ENCODE data around the gene SH2D3A.

Gene SH2D3A

GRCh38 chr19:6712692-6713670 lies 54.3 kb downstream of the SH2D3A start:
- no peak overlapping the region for H2BK5ac ChIP-seq (ENCODE audit: low read depth, low read length, poor library complexity, severe bottlenecking)
- WGBS, result 88% methylated on average over 19 of the region's 20 CpGs

GRCh38 chr19:6712231-6712630 lies 55.0 kb downstream of the SH2D3A start:
- Histone ChIP-seq H2AK5ac (ENCODE audit: low read length, severe bottlenecking) (no peak overlapping the region), H3K4me1 (ENCODE audit: control insufficient read depth, insufficient read depth, low read depth, low read length) (peaks cover 4% of the 10 kb centered on the region), H2BK15ac (ENCODE audit: low read depth, poor library complexity, severe bottlenecking) (no peak overlapping the region), H3K18ac (ENCODE audit: low read depth in 1 of 2, low read length in 2 of 2) (no peak overlapping the region), H3K9ac (ENCODE audit: low read length) (no peak overlapping the region), H3K79me1 (replicated peaks; ENCODE audit: low read length, poor library complexity, severe bottlenecking) (no peaks in the 10 kb centered on the region), H2AFZ (ENCODE audit: low read depth, low read length) (no peak overlapping the region), H2BK120ac (ENCODE audit: low read depth, low read length) (no peak overlapping the region), H2BK12ac (ENCODE audit: low read length in 2 of 2) (no peak overlapping the region), H3K14ac (ENCODE audit: low read length in 2 of 2) (no peak overlapping the region), H2BK5ac (ENCODE audit: low read depth, low read length, poor library complexity, severe bottlenecking) (no peak overlapping the region), H3K4me2 (ENCODE audit: low read length, poor library complexity, severe bottlenecking) (no peak overlapping the region), H3K27me3 (ENCODE audit: control insufficient read depth in 1 of 2, insufficient read depth in 1 of 2, low read length in 2 of 2) (peaks cover 10 to 25% of the 10 kb centered on the region in 2 experiments), H3K9me3 (ENCODE audit: control insufficient read depth, low read length) (no peaks in the 10 kb centered on the region), H4K91ac (ENCODE audit: low read length) (no peak overlapping the region), H3K4ac (ENCODE audit: low read depth in 1 of 2, low read length in 2 of 2) (no peak overlapping the region), H3K27ac (ENCODE audit: low read length, poor library complexity, severe bottlenecking) (no peak overlapping the region), H3K36me3 (ENCODE audit: control insufficient read depth in 1 of 2, insufficient read depth in 2 of 2, low read depth in 1 of 2, low read length in 2 of 2) (peaks cover 0 to 51% of the 10 kb centered on the region in 2 experiments), H3K4me3 (ENCODE audit: insufficient read depth in 1 of 2, low read depth in 1 of 2, low read length in 2 of 2) (no peak overlapping the region), H3K23ac (ENCODE audit: low read length in 2 of 2) (no peak overlapping the region), H4K8ac (ENCODE audit: low read length) (no peak overlapping the region)
- 94% methylated on average over 15 of the region's 16 CpGs for WGBS
- DNase-seq, result no peak

More at GRCh38 chr19:6712692-6713670, 54.3 kb downstream of the SH2D3A start:
- no peak overlapping the region for H2AK5ac ChIP-seq (ENCODE audit: low read length, severe bottlenecking)
- no peak overlapping the region for H2BK120ac ChIP-seq (ENCODE audit: low read depth, low read length)
- no peak overlapping the region for H3K14ac ChIP-seq (ENCODE audit: low read length in 2 of 2)
- H4K91ac ChIP-seq (ENCODE audit: low read length), result no peak overlapping the region
- H3K23ac ChIP-seq (ENCODE audit: low read length in 2 of 2), result no peak overlapping the region
- no peak overlapping the region for H2AFZ ChIP-seq (ENCODE audit: low read depth, low read length)
- peaks cover 4% of the 10 kb centered on the region for H3K4me1 ChIP-seq (ENCODE audit: control insufficient read depth, insufficient read depth, low read depth, low read length)
- no peak overlapping the region for H2BK15ac ChIP-seq (ENCODE audit: low read depth, poor library complexity, severe bottlenecking)
- H4K8ac ChIP-seq (ENCODE audit: low read length), result no peak overlapping the region
- no peak overlapping the region for H3K9ac ChIP-seq (ENCODE audit: low read length)
- no peaks in the 10 kb centered on the region for H3K79me1 ChIP-seq (replicated peaks; ENCODE audit: low read length, poor library complexity, severe bottlenecking)
- no peak overlapping the region for H3K4ac ChIP-seq (ENCODE audit: low read depth in 1 of 2, low read length in 2 of 2)
- no peak for DNase-seq
- H3K18ac ChIP-seq (ENCODE audit: low read depth in 1 of 2, low read length in 2 of 2), result no peak overlapping the region
- H2BK12ac ChIP-seq (ENCODE audit: low read length in 2 of 2), result no peak overlapping the region
- H3K4me3 ChIP-seq (ENCODE audit: insufficient read depth in 1 of 2, low read depth in 1 of 2, low read length in 2 of 2), result no peak overlapping the region
- peaks cover 0 to 58% of the 10 kb centered on the region in 2 experiments for H3K36me3 ChIP-seq (ENCODE audit: control insufficient read depth in 1 of 2, insufficient read depth in 2 of 2, low read depth in 1 of 2, low read length in 2 of 2)
- no peak overlapping the region for H3K27ac ChIP-seq (ENCODE audit: low read length, poor library complexity, severe bottlenecking)
- peaks cover 10 to 25% of the 10 kb centered on the region in 2 experiments for H3K27me3 ChIP-seq (ENCODE audit: control insufficient read depth in 1 of 2, insufficient read depth in 1 of 2, low read length in 2 of 2)
- H3K9me3 ChIP-seq (ENCODE audit: control insufficient read depth, low read length), result no peaks in the 10 kb centered on the region
- H3K4me2 ChIP-seq (ENCODE audit: low read length, poor library complexity, severe bottlenecking), result no peak overlapping the region

DNA sequence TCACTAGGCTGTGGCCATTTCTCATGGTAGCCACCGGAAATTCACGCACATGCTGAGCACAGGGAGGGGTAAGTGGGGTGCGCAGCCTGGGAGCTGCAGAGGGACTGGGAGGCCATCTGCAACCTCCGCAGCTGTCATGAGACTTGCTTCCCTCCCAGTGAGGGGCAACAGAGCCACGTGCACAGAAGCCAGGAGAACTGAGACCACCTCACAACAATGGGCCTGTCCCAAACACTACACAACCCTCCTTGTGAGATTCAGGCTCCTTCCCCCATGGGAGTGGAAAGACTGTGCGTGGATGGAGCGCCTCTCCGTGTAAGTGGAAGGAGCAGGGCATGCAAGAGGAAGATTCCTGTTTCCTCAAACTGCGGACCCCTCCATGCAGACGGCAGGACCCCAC lies 55.6 kb downstream of the SH2D3A start:
- no peak overlapping the region for H2BK120ac ChIP-seq (ENCODE audit: low read depth, low read length)
- no peaks in the 10 kb centered on the region for H3K79me1 ChIP-seq (replicated peaks; ENCODE audit: low read length, poor library complexity, severe bottlenecking)
- H2BK12ac ChIP-seq (ENCODE audit: low read length in 2 of 2), result no peak overlapping the region
- no peaks in the 10 kb centered on the region for H3K9me3 ChIP-seq (ENCODE audit: control insufficient read depth, low read length)
- no peak overlapping the region for H2BK15ac ChIP-seq (ENCODE audit: low read depth, poor library complexity, severe bottlenecking)
- no peak for DNase-seq
- no peak overlapping the region for H4K8ac ChIP-seq (ENCODE audit: low read length)
- no peak overlapping the region for H3K4me3 ChIP-seq (ENCODE audit: insufficient read depth in 1 of 2, low read depth in 1 of 2, low read length in 2 of 2)
- H3K27ac ChIP-seq (ENCODE audit: low read length, poor library complexity, severe bottlenecking), result no peak overlapping the region
- WGBS, result 79% methylated on average over 9 of the region's 10 CpGs
- no peak overlapping the region for H3K18ac ChIP-seq (ENCODE audit: low read depth in 1 of 2, low read length in 2 of 2)
- H3K27me3 ChIP-seq (ENCODE audit: control insufficient read depth in 1 of 2, insufficient read depth in 1 of 2, low read length in 2 of 2), result peaks cover 10 to 25% of the 10 kb centered on the region in 2 experiments
- no peak overlapping the region for H3K23ac ChIP-seq (ENCODE audit: low read length in 2 of 2)
- peaks cover 0 to 45% of the 10 kb centered on the region in 2 experiments for H3K36me3 ChIP-seq (ENCODE audit: control insufficient read depth in 1 of 2, insufficient read depth in 2 of 2, low read depth in 1 of 2, low read length in 2 of 2)
- no peak overlapping the region for H2AFZ ChIP-seq (ENCODE audit: low read depth, low read length)
- no peak overlapping the region for H2AK5ac ChIP-seq (ENCODE audit: low read length, severe bottlenecking)
- H2BK5ac ChIP-seq (ENCODE audit: low read depth, low read length, poor library complexity, severe bottlenecking), result no peak overlapping the region
- H4K91ac ChIP-seq (ENCODE audit: low read length), result no peak overlapping the region
- peaks cover 4% of the 10 kb centered on the region for H3K4me1 ChIP-seq (ENCODE audit: control insufficient read depth, insufficient read depth, low read depth, low read length)
- no peak overlapping the region for H3K14ac ChIP-seq (ENCODE audit: low read length in 2 of 2)
- no peak overlapping the region for H3K4ac ChIP-seq (ENCODE audit: low read depth in 1 of 2, low read length in 2 of 2)
- no peak overlapping the region for H3K4me2 ChIP-seq (ENCODE audit: low read length, poor library complexity, severe bottlenecking)
- no peak overlapping the region for H3K9ac ChIP-seq (ENCODE audit: low read length)

DNA sequence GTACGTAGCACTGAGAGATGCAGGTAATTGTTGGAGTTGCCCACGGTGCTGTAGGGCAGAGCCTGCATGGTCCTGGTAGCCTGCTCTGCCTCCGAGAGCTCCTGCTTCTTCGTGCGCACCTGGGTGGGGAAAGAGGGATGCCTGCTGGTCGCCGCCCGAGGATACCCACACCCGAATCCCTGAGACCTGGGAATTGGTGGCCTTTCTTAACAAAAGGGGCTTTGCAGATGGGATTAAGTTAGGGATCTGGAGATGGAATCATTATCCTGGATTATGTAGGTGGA lies 56.2 kb downstream of the SH2D3A start:
- Histone ChIP-seq H3K4me2 (ENCODE audit: low read length, poor library complexity, severe bottlenecking) (no peak overlapping the region), H3K36me3 (ENCODE audit: control insufficient read depth in 1 of 2, insufficient read depth in 2 of 2, low read depth in 1 of 2, low read length in 2 of 2) (peaks cover 0 to 39% of the 10 kb centered on the region in 2 experiments), H2BK12ac (ENCODE audit: low read length in 2 of 2) (no peak overlapping the region), H4K91ac (ENCODE audit: low read length) (no peak overlapping the region), H3K14ac (ENCODE audit: low read length in 2 of 2) (no peak overlapping the region), H3K4me1 (ENCODE audit: control insufficient read depth, insufficient read depth, low read depth, low read length) (peaks cover 4% of the 10 kb centered on the region), H2BK120ac (ENCODE audit: low read depth, low read length) (no peak overlapping the region), H2BK5ac (ENCODE audit: low read depth, low read length, poor library complexity, severe bottlenecking) (no peak overlapping the region), H2AFZ (ENCODE audit: low read depth, low read length) (no peak overlapping the region), H3K9ac (ENCODE audit: low read length) (no peak overlapping the region), H2BK15ac (ENCODE audit: low read depth, poor library complexity, severe bottlenecking) (no peak overlapping the region), H3K4ac (ENCODE audit: low read depth in 1 of 2, low read length in 2 of 2) (no peak overlapping the region), H3K4me3 (ENCODE audit: insufficient read depth in 1 of 2, low read depth in 1 of 2, low read length in 2 of 2) (no peak overlapping the region), H3K27ac (ENCODE audit: low read length, poor library complexity, severe bottlenecking) (no peak overlapping the region), H3K23ac (ENCODE audit: low read length in 2 of 2) (no peak overlapping the region), H3K27me3 (ENCODE audit: control insufficient read depth in 1 of 2, insufficient read depth in 1 of 2, low read length in 2 of 2) (peaks cover 10 to 25% of the 10 kb centered on the region in 2 experiments), H3K18ac (ENCODE audit: low read depth in 1 of 2, low read length in 2 of 2) (no peak overlapping the region), H3K9me3 (ENCODE audit: control insufficient read depth, low read length) (no peaks in the 10 kb centered on the region), H4K8ac (ENCODE audit: low read length) (no peak overlapping the region), H2AK5ac (ENCODE audit: low read length, severe bottlenecking) (no peak overlapping the region), H3K79me1 (replicated peaks; ENCODE audit: low read length, poor library complexity, severe bottlenecking) (no peaks in the 10 kb centered on the region)
- no peak for DNase-seq
- WGBS, result 64% methylated on average over 9 of the region's 9 CpGs
